ENCODE measurements around the gene ROR2.

GRCh38 chr9:91603932-91604331 is 346.1 kb downstream of the ROR2 start:
- TF ChIP-seq SP1 (IDR thresholded peaks at IDR 0.05): no peak
- TF ChIP-seq FOXA1 (IDR thresholded peaks at IDR 0.05): no peak
- no peak for TF ChIP-seq GABPA (IDR thresholded peaks at IDR 0.05 in 1 of 2, conservative IDR thresholded peaks at IDR 0.05 in 1 of 2)
- TF ChIP-seq CTCF (IDR thresholded peaks at IDR 0.05; ENCODE audit: low read depth, low read length, missing input control): no peak
- no peak for TF ChIP-seq MAX (IDR thresholded peaks at IDR 0.05)
- no peak for TF ChIP-seq RXRA (IDR thresholded peaks at IDR 0.05)
- no peak for TF ChIP-seq ATF3 (IDR thresholded peaks at IDR 0.05)
- no peak for TF ChIP-seq YY1 (IDR thresholded peaks at IDR 0.05)
- TF ChIP-seq REST (IDR thresholded peaks at IDR 0.05): no peak
- no peak for TF ChIP-seq TAF1 (conservative IDR thresholded peaks at IDR 0.05)
- TF ChIP-seq HNF4G (IDR thresholded peaks at IDR 0.05): no peak
- TF ChIP-seq RAD21 (IDR thresholded peaks at IDR 0.05): no peak

All from liver (tissue), 3 donors.